Cardiac muscle cell (in vitro differentiated cells and primary cell): ENCODE results near the gene SPAG6. TPM values are rescaled to one million over a fixed set of nuclear protein-coding genes. Genes with fewer than 3 reads are reported as not detected.

Source experiments
- DNase-seq, 2 donors: peaks; one replicate each; pipeline versions ENCODE4 v3.0.0 to v3.0.0-alpha.2; 2010 to 2017; ENCODE audit warnings: low read depth in 1 of 2, low spot score in 1 of 2
- H3K27ac ChIP-seq: fragments of 200-600 bp; sonication (generic); 2 replicates; pipeline ENCODE4 v1.5.1; 2016
- H3K27me3 ChIP-seq: fragments of 200-600 bp; sonication (generic); 2 replicates; pipeline ENCODE4 v1.6.0; 2016; ENCODE audit warnings: control low read depth
- H3K36me3 ChIP-seq: fragments of 200-600 bp; sonication (generic); 2 replicates; pipeline ENCODE4 v1.5.1; 2016; ENCODE audit warnings: control low read depth
- H3K4me1 ChIP-seq: fragments of 200-600 bp; sonication (generic); 2 replicates; pipeline ENCODE4 v1.8.1; 2017; ENCODE audit warnings: low read depth, mild to moderate bottlenecking, mixed run types
- H3K4me3 ChIP-seq: fragments of 200-600 bp; sonication (generic); 2 replicates; pipeline ENCODE4 v1.5.1; 2016; ENCODE audit warnings: mild to moderate bottlenecking
- H3K9me3 ChIP-seq: fragments of 200-600 bp; sonication (generic); 2 replicates; pipeline ENCODE4 v1.5.1; 2017; ENCODE audit warnings: low read depth, mild to moderate bottlenecking, control low read depth
- polyA plus RNA-seq: library from polyadenylated mRNA; unstranded; fragments of >200 nt; fragmentation: Nextera tagmentation; extraction: Ambion mirVana; gene quantifications from 2 replicates; pipeline ENCODE4 v1.2.1, GENCODE V29; 2016
- total RNA-seq: library from RNA; depleted of rRNA; stranded (reverse); fragments of >200 nt; gene quantifications from 2 replicates; pipeline ENCODE4 v1.2.3, GENCODE V29; 2016
- TF ChIP-seq, protein P1 (sequence below): IDR thresholded peaks from 2 replicates; pipeline ENCODE4 v1.5.1; 2012; ENCODE audit warnings: low read depth, mild to moderate bottlenecking, low read length

SPAG6 gene
- total and polyA plus RNA-seq, 2 experiments from 2014 or later = not detected

DNA sequence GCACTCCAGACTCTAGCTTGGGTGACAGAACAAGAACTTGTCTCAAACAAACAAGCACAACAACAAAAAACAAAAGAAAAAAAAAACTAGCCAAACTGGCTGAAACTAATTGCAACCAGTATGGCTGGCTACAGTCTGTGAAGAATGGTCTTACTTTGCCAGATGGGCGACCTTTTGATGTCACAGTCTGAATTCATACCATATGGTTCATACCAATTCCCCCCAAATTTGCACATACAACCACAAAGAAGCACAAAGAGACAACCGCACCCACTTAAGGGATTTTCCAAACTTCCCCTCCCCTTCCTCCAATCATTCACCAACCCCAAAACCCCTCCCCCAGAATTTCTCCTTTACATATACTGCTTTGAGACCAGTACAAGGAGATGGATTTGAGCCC, 114.2 kb downstream of the SPAG6 start:
- DNase-seq = no peak
- no peaks in the 10 kb centered on the region for H3K36me3 ChIP-seq
- H3K27me3 ChIP-seq = no peaks in the 10 kb centered on the region
- TF ChIP-seq, protein P1, sequence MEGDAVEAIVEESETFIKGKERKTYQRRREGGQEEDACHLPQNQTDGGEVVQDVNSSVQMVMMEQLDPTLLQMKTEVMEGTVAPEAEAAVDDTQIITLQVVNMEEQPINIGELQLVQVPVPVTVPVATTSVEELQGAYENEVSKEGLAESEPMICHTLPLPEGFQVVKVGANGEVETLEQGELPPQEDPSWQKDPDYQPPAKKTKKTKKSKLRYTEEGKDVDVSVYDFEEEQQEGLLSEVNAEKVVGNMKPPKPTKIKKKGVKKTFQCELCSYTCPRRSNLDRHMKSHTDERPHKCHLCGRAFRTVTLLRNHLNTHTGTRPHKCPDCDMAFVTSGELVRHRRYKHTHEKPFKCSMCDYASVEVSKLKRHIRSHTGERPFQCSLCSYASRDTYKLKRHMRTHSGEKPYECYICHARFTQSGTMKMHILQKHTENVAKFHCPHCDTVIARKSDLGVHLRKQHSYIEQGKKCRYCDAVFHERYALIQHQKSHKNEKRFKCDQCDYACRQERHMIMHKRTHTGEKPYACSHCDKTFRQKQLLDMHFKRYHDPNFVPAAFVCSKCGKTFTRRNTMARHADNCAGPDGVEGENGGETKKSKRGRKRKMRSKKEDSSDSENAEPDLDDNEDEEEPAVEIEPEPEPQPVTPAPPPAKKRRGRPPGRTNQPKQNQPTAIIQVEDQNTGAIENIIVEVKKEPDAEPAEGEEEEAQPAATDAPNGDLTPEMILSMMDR = no peak
- H3K4me1 ChIP-seq = peaks cover 3% of the 10 kb centered on the region
- H3K27ac ChIP-seq = no peak overlapping the region
- H3K9me3 ChIP-seq = no peaks in the 10 kb centered on the region
- no peak overlapping the region for H3K4me3 ChIP-seq

GRCh38 chr10:22460101-22460500, 114.8 kb downstream of the SPAG6 start:
- H3K36me3 ChIP-seq = no peaks in the 10 kb centered on the region
- H3K27me3 ChIP-seq = no peaks in the 10 kb centered on the region
- no peak for DNase-seq
- TF ChIP-seq, protein P1 = no peak
- H3K27ac ChIP-seq = no peak overlapping the region
- H3K4me1 ChIP-seq = no peaks in the 10 kb centered on the region
- no peaks in the 10 kb centered on the region for H3K9me3 ChIP-seq
- no peak overlapping the region for H3K4me3 ChIP-seq

DNA sequence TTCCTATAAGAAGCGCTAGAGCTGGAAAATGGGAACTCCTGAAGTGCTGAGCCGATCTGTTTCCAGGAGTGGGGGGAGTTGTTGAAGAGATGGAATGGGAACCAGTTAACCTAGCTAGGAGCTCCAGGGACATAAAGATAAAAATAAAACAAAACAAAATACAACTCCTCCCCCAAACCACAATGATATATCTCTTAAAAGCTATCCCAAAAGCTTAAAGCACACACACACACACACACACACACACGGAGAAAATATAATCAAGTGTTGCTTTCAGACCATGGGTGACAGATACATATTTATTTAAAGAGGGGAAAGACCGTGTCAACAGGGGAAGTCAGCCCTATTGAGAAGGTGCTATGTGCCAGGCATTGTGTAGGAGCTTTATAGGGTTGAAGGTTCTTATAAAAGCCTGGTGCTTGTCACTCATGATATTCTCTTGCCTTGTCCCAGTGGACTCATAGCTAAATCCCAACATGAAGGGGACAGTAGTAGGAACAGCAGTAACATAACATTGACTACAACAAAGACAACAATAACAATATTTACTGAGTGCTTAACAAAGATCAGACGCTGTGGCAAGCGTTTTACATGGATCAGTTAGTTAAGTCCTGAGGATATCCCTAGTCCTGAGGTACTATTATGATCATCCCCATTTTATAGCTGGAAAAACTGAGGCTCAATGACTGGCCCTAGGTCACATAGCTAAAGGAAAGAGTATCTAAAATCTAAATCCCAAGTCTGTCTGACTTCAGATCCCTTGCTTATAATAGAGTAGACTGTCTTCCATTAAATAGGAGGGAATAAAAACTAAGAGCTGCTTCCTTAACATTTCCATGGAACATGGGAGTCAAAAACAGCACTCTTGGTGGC, 115.5 kb downstream of the SPAG6 start:
- Histone ChIP-seq H3K9me3 (no peaks in the 10 kb centered on the region), H3K4me3 (no peak overlapping the region), H3K36me3 (no peaks in the 10 kb centered on the region), H3K4me1 (no peaks in the 10 kb centered on the region), H3K27ac (no peak overlapping the region), H3K27me3 (no peaks in the 10 kb centered on the region)
- TF ChIP-seq, protein P1 = no peak
- no peak for DNase-seq

DNA sequence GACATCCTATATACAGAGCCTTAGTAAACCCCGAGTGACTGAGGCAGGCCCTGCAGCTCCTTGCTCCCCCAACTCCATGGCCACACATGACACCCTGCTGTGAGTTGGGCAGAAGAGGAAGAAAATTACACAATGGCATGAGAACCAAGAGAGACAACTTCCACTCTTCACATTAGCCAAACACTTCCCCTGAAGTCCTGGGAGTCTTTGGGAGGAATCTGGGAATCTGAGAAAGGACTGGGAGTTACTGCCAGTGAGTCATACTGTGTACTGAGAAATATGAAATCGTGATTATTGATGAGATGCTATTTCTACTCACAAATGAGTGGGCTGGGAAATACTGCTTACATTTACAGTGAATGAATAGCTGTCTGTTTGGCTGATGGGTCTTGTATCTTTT, 116.6 kb downstream of the SPAG6 start:
- DNase-seq = no peak
- Histone ChIP-seq H3K4me1 (no peaks in the 10 kb centered on the region), H3K9me3 (no peaks in the 10 kb centered on the region), H3K27me3 (no peaks in the 10 kb centered on the region), H3K4me3 (no peak overlapping the region), H3K27ac (no peak overlapping the region), H3K36me3 (no peaks in the 10 kb centered on the region)
- TF ChIP-seq, protein P1 = no peak

DNA sequence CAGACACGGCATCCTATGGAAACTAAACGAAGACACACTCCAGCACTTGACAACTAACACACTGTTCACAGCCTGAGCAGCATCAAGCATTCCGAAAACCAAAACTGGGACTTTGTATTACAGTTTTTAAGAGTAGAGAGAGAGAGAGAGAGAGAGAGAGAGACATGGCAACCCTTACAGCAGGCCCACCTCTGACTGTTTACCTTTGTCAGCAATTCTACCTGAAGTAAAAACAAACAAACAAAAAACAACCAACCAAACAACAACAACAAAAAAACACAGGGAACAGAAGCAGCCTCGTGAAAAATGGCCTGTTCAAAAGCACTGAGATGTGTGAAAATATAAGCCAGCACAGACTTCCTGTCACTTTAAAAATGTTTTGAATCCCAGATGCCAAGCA, 118.0 kb downstream of the SPAG6 start:
- DNase-seq = no peak
- no peaks in the 10 kb centered on the region for H3K4me1 ChIP-seq
- H3K9me3 ChIP-seq = no peaks in the 10 kb centered on the region
- peaks cover under 1% of the 10 kb centered on the region for H3K27me3 ChIP-seq
- H3K4me3 ChIP-seq = no peak overlapping the region
- TF ChIP-seq, protein P1 = no peak
- H3K27ac ChIP-seq = no peak overlapping the region
- H3K36me3 ChIP-seq = no peaks in the 10 kb centered on the region
